ENCODE results near the gene PIK3CD.

DNA sequence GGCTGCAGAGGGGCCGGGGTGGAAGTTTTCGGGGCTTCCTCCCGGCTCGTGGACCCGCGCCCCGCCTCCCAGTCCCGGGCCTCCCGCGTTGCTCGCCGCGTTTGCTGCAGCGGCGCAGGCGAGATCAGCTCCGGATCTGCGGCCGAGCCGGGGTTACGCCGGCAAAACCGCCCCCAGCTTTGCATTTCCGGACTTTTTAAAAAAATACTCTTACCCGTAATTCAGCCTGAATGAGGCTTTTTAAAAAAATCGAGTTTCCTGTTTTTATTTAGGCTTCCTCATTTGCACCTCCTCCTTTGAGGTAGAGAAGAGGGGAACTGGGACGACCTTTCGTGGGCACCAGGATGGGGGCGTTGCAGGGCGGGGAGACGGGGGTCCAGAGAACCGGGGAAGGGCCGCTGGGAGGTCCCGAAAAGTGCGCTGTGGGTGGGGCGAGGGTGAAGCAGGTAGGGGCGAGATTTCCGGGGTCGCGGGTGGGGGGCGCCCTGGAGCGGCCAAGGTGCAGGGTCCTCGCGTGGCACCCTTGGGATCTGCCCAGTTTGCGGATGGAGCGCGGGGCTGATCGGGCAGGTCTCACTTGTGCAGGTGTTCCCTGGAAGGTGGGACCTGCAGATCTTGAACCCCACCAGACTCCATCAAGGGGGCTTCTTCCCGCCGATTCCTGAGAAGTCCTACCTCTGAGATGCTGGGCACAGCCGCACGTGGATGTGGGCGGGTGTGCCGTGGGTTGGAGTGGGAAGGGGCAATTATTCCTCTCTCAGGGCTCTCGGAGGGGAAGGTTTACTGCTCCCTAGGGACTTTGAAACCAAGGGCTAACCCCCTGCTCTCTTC is 1.1 kb downstream of the PIK3CD start:
- TF ChIP-seq CTCF (conservative IDR thresholded peaks at IDR 0.05; ENCODE audit: low read depth in 2 of 2): no peak; a peak in 1 of 4 replicates
- TF ChIP-seq POLR2AphosphoS5 (IDR thresholded peaks at IDR 0.05; ENCODE audit: low read depth): no peak
- TF ChIP-seq STAT1 (IDR thresholded peaks at IDR 0.05; ENCODE audit: unreplicated experiment): no peak
- TF ChIP-seq ZNF331 (CRISPR knock-in tag; IDR thresholded peaks at IDR 0.05; ENCODE audit: low read depth): no peak
- peak; percentile 43 for TF ChIP-seq EZH2 (IDR thresholded peaks at IDR 0.05; ENCODE audit: low read depth, unreplicated experiment)
- no peak for TF ChIP-seq EZH2phosphoT487 (IDR thresholded peaks at IDR 0.05; ENCODE audit: unreplicated experiment)
